IPS-18c (cell line): ENCODE results near the gene MYBBP1A.

ENCODE experiments used
- H3K4me3 ChIP-seq: 2 replicates; pipeline ENCODE4 v1.7.0; 2013; ENCODE audit warnings: low read depth, mild to moderate bottlenecking, low read length, moderate library complexity; ENCODE audit not compliant: insufficient read depth
- H3K9me3 ChIP-seq: one replicate; pipeline ENCODE4 v1.6.1; 2013; ENCODE audit warnings: mild to moderate bottlenecking, low read length, moderate library complexity; ENCODE audit not compliant: control insufficient read depth, insufficient read depth

The MYBBP1A gene

GRCh38 chr17:4522661-4523060 is 32.5 kb downstream of the MYBBP1A start:
- H3K9me3 ChIP-seq, result no peaks in the 10 kb centered on the region
- no peak overlapping the region for H3K4me3 ChIP-seq

DNA sequence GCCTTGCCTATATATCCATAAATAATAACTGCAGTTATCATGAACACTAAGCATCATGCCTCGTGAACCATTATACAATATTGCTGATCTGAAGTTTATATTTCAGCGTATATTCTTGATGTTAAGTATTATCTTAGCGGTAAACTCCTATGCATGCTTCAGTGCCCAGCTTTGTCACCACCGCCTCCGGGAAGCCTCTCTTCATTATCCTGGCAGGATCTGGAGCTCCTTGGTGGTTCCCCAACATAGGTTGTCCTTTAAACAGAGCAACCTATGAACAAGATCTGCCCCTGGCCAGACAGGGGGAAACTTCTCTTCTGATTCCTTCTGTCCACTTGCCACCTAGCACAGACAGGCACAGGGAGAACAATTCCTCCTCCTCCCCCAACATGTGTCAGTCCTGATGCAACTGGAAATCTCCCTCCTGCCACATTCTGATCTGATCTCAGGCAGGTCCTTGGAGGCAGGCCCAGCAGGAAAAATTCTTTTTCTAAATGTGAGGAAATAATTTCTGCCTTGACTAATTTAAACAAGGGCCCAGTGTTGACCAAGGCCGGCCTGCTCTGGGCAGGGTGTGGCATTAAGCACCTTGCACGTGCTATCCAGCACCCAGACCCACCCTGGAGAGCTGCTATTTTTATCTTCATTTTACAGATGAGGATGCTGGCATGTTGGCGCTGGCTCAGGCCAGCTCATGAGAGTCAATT is 34.1 kb downstream of the MYBBP1A start:
- no peak overlapping the region for H3K4me3 ChIP-seq
- no peaks in the 10 kb centered on the region for H3K9me3 ChIP-seq

GRCh38 chr17:4520060-4520893 is 34.9 kb downstream of the MYBBP1A start:
- Histone ChIP-seq H3K4me3 (no peak overlapping the region), H3K9me3 (no peaks in the 10 kb centered on the region)

GRCh38 chr17:4519361-4519788 is 35.8 kb downstream of the MYBBP1A start:
- Histone ChIP-seq H3K9me3 (no peaks in the 10 kb centered on the region), H3K4me3 (no peak overlapping the region)

- no peak overlapping the region for H3K4me3 ChIP-seq
These were observed 36.3 kb downstream of the MYBBP1A start for GRCh38 chr17:4518901-4519300.

GRCh38 chr17:4516735-4517134 is 38.4 kb downstream of the MYBBP1A start:
- Histone ChIP-seq H3K4me3 (no peak overlapping the region), H3K9me3 (no peaks in the 10 kb centered on the region)

More at GRCh38 chr17:4518901-4519300, 36.3 kb downstream of the MYBBP1A start:
- H3K9me3 ChIP-seq, result no peaks in the 10 kb centered on the region

- Histone ChIP-seq H3K4me3 (no peak overlapping the region), H3K9me3 (no peaks in the 10 kb centered on the region)
These were observed 39.7 kb downstream of the MYBBP1A start for GRCh38 chr17:4515501-4515900.

DNA sequence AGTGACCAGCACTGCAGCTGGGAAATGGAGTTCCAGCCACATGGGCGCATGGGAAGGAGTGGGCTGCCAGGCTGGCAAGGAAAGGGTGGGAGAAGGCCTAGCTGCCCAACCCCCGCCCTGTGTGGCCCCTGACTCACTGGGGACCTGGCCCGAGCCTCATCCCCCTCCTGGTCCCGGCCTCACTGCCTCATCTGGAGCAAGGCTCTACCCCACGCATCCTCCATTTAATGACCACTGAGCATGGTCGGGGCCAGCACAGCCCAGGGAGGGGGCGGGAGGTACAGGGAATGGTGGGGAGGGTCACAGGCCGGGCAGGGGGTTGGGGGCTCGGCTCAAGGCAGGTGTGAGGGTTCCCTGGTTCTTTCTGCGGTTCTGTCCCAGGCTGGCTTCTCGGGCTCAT is 40.4 kb downstream of the MYBBP1A start:
- H3K9me3 ChIP-seq, result no peaks in the 10 kb centered on the region
- H3K4me3 ChIP-seq, result no peak overlapping the region

DNA sequence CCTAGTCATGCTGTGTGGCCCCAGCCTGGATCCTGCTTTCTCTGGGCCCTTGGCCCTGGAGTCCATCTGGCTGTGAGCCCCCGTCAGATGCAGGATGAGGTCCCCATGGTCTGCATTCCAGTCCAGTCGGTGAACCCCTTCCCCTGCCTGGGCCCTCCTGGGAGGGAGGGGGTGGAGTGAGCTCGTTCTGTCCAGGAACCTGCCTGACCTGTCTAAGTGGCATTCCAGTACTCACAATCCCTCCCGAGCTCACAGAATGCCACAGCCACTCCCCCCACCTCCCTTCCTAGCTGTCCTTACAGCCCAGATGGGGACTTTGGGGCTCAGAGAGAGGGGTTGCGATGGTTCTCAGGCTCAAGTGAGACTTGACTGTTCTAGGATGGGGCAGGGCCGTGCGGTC is 41.0 kb downstream of the MYBBP1A start:
- Histone ChIP-seq H3K4me3 (no peak overlapping the region), H3K9me3 (no peaks in the 10 kb centered on the region)

- H3K4me3 ChIP-seq, result no peak overlapping the region
- no peaks in the 10 kb centered on the region for H3K9me3 ChIP-seq
These were observed 41.8 kb downstream of the MYBBP1A start for GRCh38 chr17:4513113-4514032.

DNA sequence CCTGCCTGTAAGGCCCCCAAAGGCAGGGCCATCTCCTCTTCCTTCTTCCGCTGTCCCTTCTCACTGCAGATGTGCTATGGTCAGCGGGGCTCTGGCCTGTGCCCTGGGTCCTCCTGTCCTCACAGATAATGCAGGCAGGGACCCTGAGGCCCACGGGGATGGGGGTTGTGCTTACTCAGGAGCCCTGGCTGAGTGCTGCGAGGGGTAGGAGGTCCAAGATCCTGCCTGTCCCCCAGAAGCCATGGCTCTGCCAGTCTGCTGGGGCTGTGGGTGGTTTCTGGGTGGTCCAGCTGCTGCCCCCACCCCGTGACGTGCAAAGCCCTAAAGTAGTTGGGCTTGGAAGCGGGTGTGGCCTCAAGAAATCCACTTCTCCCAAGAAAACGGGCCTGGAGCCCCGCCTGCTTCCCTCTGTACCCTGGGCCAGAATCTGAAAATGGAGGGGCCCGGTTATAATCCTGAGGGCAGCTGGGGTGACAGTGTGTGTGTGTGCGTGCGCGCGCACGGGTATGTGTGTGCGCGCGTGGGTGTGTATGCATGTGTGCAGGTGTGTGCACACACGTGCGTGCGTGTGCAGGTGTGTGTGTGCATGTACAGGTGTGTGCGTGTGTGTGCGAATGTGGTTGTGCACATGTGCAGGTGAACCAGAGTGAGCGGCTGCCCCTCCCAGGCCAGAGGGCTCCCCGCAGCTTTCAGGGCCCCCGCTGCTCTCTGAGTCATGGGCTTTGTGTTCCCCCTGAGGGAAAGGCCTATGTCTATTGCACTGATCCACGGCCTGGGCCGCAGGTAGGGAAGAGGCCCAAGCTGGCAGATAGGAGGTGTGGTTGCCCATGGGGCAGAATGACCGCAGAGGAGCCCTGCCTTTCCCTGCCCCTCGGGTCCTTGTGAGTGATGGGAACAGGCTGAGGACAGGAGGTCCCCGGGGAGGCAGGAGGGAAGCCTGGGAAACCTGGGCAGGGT is 42.8 kb downstream of the MYBBP1A start:
- no peaks in the 10 kb centered on the region for H3K9me3 ChIP-seq
- H3K4me3 ChIP-seq, result no peak overlapping the region; the same call in 1 of the 2 replicates

GRCh38 chr17:4511199-4511932 is 43.8 kb downstream of the MYBBP1A start:
- H3K4me3 ChIP-seq, result no peak overlapping the region

GRCh38 chr17:4510618-4510941 is 44.6 kb downstream of the MYBBP1A start:
- no peak overlapping the region for H3K4me3 ChIP-seq
- H3K9me3 ChIP-seq, result no peaks in the 10 kb centered on the region

More at GRCh38 chr17:4511199-4511932, 43.8 kb downstream of the MYBBP1A start:
- H3K9me3 ChIP-seq, result no peaks in the 10 kb centered on the region

DNA sequence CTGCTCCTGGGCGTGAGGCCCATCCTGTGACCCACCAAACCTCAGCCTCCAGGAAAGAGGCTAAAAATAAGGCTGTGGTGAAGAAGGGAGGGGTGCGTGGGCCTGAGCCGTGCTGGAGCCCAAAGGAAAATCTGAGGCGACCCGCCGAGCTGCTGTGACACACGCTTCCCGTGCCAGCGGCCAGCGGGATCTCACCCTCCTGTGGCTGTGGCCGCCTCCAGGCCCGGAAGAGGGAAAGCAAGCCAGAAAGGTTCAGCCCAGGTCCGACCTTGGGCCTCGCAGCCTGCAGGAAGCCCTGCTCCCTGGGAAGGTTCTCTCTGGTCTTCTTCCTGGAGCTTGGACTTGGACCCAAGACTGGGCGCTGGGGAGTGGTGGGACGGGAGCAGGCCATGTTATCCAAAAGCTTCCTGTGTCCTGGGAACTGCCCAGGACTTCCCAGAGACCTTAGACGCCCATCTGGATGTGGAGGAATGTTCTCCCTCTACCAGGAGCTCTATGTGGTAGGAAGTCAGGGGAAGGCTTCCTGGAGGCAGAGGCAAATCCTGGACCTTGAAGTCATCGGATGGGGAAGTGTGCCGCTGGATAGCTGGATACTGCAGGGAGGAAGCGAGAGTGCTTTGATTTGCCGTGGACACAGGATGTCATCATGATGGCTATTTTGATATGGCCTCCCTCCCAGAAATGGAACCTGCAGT is 45.1 kb downstream of the MYBBP1A start:
- no peaks in the 10 kb centered on the region for H3K9me3 ChIP-seq
- no peak overlapping the region for H3K4me3 ChIP-seq

- Histone ChIP-seq H3K4me3 (no peak overlapping the region), H3K9me3 (no peaks in the 10 kb centered on the region)
These were observed 45.8 kb downstream of the MYBBP1A start for GRCh38 chr17:4509401-4509800.
